GM18502 (cell line): ENCODE data around the gene ADSS2.

Source experiments
- ATAC-seq: cut with Tn5 transposase; IDR thresholded peaks from one replicate; pipeline ENCODE4 v1.9.1; 2021; ENCODE audit warnings: mild to moderate bottlenecking; ENCODE audit not compliant: unreplicated experiment, poor library complexity

Gene ADSS2

GRCh38 chr1:244447024-244447423 is 4.7 kb downstream of the ADSS2 start:
- ATAC-seq: no peak

- no peak for ATAC-seq
Measured at GRCh38 chr1:244445320-244446181, 6.2 kb downstream of the ADSS2 start.

GRCh38 chr1:244444854-244445253 is 6.9 kb downstream of the ADSS2 start:
- ATAC-seq: no peak

- no peak for ATAC-seq
Measured at GRCh38 chr1:244442850-244443249, 8.9 kb downstream of the ADSS2 start.

- no peak for ATAC-seq
Measured at GRCh38 chr1:244439391-244440032, 12.2 kb downstream of the ADSS2 start.

GRCh38 chr1:244437086-244437468 is 14.6 kb downstream of the ADSS2 start:
- no peak for ATAC-seq

- ATAC-seq: no peak
Measured at GRCh38 chr1:244436336-244437085, 15.2 kb downstream of the ADSS2 start.

GRCh38 chr1:244435562-244436205 is 16.0 kb downstream of the ADSS2 start:
- ATAC-seq: no peak

- ATAC-seq: no peak
Measured at GRCh38 chr1:244431166-244431565, 20.5 kb downstream of the ADSS2 start.

- no peak for ATAC-seq
Measured at GRCh38 chr1:244429818-244430217, 21.9 kb downstream of the ADSS2 start.

GRCh38 chr1:244427647-244428046 is 24.1 kb downstream of the ADSS2 start:
- ATAC-seq: no peak

- ATAC-seq: no peak
Measured at GRCh38 chr1:244424649-244425334, 26.9 kb downstream of the ADSS2 start.

GRCh38 chr1:244422174-244422573 is 29.5 kb downstream of the ADSS2 start:
- ATAC-seq: no peak

GRCh38 chr1:244419024-244419423 is 32.7 kb downstream of the ADSS2 start:
- ATAC-seq: no peak

GRCh38 chr1:244414543-244414942 is 37.2 kb downstream of the ADSS2 start:
- ATAC-seq: no peak

- no peak for ATAC-seq
Measured at GRCh38 chr1:244413736-244414135, 38.0 kb downstream of the ADSS2 start.

GRCh38 chr1:244412176-244412575 is 39.5 kb downstream of the ADSS2 start:
- no peak for ATAC-seq

GRCh38 chr1:244409701-244410100 is 42.0 kb downstream of the ADSS2 start:
- ATAC-seq: peak; percentile 80

- peak; percentile 86 for ATAC-seq
Measured at GRCh38 chr1:244406337-244406736, 45.4 kb downstream of the ADSS2 start.

GRCh38 chr1:244405856-244406255 is 45.9 kb downstream of the ADSS2 start:
- ATAC-seq: peak; percentile 3
